Inferior parietal cortex (tissue), 1 donor: Measurements from ENCODE around the gene SLC66A3.
A peak's percentile ranks its signal among the peaks of the same experiment; 100 is the strongest.
"Not testable (repeated sequence)": the region's sequence is repeated elsewhere in the genome, so short reads cannot be mapped to it uniquely, and the experiment has no call there.

Source experiments
- DNase-seq: peaks from one replicate; pipeline ENCODE4 v3.0.0-alpha.2; 2016; ENCODE audit errors: extremely low spot score

Gene SLC66A3

DNA sequence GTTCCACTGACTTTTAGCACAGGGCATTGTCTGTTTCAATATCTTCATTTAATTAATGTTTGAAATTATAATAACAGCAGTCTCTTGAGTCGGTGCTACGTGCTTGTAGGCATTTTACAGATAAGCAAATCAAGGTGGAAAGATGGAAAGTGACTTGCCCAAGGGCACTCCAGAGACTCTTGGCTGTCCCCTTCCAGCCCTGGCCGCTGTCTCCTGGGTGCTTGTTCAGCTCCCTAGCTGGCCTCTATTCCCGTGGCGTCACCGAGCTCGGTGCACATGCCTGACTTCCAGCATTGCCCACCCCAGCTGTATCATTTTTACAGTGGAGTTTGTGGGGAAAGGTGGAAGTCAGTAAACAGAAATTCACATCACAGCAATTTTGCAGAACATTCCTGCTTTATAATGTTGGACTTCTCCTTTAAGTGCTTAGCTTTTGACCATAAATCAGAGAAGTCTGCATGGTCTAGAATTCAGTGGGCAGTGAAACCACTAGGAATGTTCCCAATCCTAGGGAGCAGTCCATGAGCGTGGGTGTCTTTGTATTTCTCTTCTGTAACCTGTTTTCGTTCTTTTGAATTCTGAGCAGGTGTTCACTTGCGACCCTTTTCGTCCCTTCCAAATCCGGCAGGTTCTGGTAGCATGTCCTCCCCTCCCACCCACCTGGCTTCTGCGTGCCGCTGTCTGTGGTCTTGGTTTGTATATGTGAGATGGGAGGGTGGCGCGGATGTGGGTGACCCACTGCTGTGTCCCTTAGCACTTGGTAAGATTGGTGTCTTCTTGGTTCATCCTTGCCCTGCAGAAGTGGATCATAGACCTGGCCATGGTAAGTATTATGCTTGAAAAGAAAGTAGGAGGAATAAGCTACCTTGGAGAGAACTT, 8.4 kb downstream of the SLC66A3 start:
- no peak for DNase-seq

DNA sequence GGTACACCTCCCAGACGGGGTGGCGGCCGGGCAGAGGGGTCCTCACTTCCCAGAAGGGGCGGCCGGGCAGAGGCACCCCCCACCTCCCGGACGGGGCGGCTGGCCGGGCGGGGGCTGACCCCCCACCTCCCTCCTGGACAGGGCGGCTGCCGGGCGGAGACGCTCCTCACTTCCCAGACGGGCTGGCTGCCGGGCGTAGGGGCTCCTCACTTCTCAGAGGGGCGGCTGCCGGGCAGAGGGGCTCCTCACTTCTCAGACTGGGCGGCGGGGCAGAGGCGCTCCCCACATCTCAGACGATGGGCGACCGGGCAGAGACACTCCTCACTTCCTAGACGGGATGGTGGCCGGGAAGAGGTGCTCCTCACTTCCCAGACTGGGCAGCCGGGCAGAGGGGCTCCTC, 9.8 kb downstream of the SLC66A3 start:
- not testable (repeated sequence) for DNase-seq

DNA sequence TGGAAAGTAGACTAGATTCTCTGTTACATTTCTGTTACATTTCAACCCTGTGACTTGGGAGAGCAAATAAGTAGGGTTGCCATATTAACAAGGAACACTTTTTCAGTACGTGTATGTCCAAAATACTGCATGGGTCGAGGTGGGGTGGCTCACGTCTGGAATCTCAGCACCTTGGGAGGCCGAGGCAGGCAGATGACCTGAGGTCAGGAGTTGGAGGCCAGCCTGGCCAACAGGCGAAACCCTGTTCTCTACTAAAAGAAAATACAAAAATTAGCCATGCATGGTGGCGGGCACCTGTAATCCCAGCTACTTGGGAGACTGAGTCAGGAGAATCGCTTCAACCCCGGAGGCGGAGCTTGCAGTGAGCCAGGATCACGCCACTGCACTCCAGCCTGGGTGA, 11.2 kb downstream of the SLC66A3 start:
- no peak for DNase-seq

DNA sequence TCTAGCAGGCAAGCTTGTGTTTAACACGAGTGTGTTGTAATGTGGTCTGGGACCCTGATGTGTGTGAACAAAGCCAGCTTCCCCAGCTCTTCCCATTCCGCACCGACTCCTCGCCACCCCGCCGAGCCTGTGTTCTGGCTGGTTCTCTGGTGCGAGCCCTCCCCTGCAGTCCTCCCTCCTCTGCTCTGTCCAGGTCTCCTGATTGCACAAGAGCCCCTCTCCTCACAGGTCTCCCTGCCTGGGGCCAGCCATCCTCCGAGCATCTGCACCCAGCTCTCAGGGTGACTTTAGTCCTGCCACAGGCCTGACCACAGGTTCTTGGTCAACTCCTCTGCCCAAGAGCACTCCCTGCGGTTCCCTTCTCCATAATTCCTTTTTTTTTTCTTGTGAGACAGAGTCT, 13.2 kb downstream of the SLC66A3 start:
- DNase-seq, result no peak

DNA sequence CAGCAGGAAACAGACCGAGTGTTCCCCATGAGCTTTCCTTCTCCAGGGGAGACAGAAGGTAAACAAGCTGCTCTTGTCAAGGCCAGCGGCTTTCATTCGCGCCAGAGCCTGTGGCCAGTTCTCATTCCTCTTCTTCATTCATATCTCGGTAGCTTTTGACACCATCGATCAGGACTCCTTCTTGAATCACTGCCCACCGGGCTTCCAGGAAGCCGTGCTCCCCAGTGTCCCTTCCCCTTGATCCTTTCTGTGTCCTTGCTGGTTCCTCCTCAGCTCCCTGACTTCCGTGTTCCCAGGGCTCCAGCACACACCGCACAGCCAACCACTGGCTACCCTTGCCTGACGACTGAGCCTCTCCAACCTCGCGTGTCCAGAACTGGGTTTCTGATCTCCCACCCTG, 14.1 kb downstream of the SLC66A3 start:
- DNase-seq, result no peak

DNA sequence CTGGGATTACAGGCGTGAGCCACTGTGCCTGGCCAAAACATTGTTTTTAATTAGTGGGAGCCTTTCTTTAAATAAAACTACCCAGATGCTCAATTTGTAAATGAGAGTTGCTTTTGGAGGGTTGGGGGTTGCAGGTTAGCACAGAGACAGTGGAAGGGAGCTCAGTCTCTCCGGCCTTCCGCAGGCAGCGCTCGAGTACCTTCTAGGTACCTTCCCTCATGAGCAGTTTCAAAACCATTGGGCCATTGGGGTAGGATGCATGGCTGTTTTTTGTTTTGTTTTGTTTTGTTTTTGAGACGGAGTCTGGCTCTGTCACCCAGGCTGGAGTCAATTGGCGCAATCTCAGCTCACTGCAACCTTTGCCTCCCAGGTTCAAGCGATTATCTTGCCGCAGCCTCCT, 19.0 kb downstream of the SLC66A3 start:
- no peak for DNase-seq

DNA sequence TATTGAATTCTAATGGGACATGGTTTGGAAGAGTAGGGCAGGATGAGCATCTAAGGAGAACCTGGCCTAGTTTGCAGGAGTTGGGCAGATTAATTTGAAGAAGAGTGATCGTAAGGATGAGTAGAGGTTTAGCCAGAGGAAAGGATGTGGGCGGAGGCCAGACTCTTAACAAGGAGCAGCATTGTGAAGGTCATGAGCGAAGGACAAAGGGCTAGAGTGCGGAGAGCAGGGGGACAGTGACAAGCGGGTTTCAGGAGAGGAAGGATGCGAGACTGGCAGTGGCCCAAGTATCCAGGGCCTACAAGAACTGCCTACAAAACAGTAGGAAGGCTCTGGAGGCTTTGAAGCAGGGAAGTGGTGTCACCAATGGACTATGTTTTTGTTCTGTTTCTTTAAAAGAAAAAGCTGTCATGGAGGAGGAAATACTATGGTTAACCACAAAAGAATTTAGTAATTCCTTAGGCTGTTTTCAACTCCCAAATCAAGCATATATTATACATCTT, 20.1 kb downstream of the SLC66A3 start:
- DNase-seq, result no peak

DNA sequence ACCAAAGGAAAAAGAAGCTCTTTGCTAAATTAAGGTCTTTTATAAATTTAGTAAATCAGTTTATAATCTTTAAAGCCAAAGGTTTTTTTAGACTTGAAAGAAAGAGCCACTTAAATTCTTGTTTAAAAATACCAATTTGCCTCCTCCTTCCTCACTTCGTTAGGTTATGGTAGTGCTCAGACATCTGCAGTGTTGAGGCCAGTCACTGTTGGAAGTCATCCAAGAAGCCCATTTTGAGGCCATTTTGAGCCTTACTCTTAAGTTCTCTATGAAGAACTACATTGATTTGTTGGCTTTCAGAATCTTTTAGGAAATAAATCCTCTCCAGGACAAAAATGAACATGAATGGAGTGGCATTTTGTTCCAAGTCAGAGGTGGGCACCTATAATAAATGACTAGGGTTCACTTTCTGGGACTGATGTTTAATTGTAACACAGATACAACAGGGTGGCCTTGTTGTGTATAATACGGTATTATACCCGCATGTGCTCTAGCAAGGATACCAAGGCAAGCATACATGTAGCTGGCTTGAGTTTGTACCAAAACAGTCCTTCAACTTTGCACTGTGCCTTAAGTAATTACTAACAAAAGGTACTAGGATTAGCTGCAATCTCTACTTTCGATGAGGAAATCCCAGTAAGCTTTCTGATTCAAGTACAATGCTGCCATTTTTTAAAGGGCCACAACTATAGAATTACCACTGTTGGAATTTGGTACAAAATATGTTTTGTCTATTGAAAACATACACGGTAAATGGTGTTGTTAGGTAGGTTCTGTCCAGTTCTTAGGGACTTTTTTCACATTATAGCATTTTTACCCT, 22.8 kb downstream of the SLC66A3 start:
- DNase-seq, result peak; percentile 44

DNA sequence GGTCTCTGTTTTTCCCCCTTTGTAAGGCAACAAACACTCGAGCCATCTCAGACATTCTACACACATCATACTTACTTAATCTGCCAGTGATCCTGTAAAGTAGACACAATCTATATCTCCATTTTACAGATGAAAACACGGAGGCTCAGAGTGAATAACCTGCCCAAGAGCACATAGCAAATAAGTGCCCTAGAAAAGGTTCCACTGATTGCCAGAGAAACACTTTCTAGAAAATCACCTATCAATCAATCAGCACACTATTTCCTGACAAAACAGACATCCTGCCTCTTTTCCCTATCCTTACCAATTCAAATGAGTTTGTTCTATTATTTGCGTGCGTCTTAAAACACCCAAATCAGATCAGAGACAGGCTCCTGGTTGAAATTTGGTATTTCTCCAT, 23.9 kb downstream of the SLC66A3 start:
- DNase-seq, result no peak

DNA sequence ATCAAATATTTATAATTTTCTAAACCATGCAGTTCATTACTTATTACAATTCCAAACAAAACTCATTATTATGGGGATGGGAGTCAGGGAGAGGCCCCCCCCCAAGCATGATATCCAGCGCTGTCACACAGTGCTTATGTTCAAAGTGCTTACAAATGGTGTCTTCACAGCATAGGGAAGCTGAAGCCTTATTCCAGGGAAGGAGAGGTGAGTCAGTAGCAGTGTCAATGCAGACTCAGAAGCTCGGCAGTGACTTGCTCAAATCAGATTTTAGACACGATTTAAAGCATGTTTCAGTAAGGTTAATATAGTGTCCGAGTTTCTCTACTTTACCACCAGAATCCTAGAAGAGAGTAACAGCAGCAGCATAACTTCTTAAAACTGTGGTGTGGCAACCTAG, 24.6 kb downstream of the SLC66A3 start:
- no peak for DNase-seq

DNA sequence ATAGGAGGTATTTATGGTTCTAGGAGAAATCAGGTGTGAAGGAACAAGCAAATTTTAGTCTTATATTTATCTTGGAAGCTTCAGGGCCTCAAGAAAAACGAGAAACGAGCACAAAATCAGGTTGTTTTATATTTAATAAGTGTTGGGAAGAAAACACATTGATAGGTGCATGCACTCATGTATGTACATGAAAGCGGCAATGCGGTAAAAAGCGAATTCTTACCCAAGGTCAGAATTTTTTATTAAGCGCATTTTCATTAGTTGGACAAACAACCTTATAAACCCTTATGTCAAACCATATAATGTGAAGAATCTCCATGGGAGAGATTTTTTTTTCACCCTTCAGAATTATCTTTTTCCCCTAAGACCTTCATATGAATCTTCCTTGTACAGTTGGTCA, 25.4 kb downstream of the SLC66A3 start:
- no peak for DNase-seq

DNA sequence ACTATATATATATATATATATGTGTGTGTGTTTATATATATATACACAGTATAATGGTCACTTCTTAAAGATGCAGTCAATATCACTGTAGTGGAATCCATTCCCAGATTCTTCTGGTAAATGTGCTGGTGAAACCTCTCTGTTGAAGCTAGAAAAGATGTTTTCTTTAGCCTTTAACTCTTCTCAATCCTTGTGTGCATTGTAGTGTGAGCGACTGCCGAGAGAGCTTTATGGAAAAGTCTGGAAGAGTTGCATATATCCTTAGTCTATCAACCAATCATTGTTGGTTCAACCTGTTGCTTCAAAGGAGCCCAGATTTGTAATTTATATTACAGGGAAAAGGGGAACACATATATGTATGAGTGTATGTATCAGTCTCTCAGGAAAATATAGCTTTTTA, 27.7 kb downstream of the SLC66A3 start:
- no peak for DNase-seq

DNA sequence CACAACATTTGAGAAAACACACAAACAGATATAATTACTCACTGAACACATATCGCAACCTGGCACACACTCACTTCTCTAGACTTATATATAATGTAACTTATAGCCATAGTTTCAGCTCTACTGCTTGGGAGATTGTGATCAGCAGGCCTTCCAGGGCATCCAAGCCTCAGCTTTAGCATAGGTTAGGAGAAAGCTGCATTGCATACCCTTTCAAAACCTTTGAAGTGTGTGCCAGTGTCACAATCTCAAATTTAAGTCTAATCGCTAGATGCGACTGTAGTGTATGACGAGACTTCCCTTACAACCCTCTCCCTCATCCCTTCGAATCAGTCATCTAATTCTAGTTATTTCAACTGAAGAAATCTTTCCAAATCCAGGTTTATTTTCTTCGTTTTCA, 30.9 kb downstream of the SLC66A3 start:
- DNase-seq, result no peak

DNA sequence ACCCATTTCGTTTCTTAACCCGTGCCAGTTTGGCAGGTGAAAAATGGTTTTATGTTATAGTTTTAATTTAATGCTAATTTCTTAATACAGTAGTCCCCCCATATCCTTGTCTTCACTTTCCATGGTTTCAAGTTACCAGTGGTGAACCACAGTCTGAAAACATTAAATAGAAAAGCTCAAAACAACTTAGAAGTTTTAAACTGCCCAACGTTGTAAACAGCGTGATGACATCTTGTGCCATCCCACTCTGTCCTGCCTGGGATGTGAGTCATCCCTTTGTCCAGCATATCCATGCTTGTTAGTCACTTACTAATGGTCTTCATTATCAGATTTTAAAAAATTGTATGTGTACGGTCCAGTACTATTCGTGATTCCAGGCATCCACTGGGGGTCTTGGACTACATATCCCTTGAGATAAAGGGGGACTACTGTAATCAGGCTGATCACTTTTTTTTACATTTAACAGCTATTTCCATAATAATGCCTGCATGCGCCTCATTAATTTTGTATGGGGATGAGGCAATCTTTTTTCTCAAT, 31.9 kb downstream of the SLC66A3 start:
- no peak for DNase-seq

DNA sequence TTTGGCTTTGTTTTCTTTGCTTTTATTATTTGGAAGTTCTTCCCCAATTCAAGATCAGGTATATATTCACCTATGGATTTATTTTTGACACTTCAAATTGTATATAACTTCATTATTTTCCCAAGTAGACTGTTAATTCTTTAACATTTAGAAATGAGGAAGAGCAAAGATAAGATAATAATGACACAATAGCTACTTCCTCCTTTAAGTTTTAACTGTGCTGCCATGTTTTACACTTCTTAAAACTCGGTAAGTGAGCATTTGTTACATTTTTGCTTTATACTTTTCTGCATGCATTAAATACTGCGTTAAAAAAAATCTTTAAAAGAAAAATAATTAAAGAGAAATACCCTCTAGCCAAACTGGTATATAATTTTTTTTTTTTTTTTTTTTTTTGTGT, 32.5 kb downstream of the SLC66A3 start:
- DNase-seq, result no peak

DNA sequence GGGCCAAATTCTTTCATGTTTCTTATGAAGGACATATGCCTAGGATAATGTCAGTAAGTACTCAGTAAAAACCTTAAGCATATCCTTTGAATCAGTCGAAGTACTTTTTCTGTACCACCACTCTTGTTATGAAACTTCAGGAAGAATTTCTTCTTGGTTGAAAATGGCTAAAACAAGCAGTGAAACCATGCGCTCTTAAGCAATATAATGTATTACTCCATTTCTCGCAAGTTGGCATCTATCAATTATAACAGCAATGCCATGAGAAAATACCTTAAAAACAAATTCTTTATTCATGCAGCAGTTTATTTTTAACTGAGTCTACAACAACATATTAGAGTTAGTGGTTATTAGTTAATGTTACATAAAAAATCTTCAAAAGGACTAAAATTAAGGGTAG, 41.0 kb downstream of the SLC66A3 start:
- no peak for DNase-seq

DNA sequence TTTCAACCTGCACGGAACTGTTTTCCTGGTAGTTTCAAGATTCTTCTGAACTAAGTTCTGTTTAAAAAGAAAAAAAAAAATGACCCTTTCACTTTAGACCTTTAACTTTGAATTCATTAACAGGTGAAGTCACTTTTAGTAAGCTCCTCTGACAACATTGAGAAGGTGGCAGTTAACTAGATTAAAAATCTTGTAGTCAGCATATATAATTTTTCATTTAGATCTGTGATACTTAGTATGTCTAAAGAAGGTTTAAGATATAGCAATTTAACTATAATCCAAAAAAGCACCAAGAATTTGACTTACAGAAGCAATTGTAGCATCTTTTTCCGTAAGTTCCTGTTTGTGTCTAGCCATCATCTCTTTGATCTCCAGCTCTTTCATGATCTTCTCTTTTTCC, 45.4 kb downstream of the SLC66A3 start:
- DNase-seq, result no peak

DNA sequence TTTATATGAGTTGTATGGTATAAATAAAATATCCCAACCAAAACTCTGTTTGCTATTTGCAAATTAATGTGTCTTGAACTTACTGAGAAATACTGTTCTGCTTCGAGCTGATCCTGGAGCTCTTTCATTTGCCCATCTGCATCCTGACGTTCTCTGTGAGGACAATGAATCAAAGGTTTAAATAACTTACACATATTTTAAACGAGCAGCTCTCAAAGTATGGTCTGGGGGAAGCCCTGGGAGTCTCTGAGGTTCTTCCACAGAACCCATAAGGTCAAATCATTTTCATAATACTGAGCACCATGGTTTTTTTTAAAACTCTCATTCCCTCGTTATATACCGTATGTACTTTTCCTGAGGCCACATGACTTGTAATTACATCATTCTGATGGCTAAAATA, 46.7 kb downstream of the SLC66A3 start:
- DNase-seq, result no peak

DNA sequence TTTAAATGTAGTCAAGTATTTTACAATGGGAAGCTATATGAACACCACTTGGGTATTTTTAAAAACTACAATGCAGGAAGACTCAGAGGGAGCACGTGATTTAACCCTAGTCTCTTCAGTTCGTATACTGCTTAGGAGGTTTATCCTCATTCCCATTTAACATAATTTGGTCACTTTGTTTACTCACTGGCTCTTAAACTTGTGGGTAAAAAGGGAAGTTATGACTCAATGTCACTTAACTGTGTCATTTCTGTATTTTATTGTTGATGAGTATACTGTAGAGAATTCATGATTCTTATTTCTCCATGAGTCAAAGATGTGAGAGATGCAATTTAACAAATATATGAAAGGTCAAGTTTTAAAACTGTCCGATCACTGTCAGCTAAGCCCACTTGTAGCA, 48.2 kb downstream of the SLC66A3 start:
- DNase-seq, result no peak

DNA sequence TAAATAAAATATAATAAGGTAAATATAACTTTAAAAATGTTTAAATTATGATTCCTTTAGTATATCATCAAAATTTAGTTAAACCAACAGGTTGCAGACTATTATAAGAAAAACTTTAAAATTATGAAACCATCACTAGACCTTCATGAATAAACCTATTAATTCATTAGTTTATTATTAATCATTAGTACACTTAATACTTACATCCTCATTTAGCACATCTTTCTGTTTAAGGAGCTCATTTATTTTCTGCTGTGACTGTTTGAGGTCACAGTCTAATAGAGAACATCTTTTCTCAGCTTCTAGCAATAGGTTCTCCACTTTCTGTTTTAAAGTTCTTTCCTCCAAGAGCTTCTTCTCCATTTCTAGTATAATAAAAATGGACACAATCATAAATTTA, 52.8 kb downstream of the SLC66A3 start:
- DNase-seq, result no peak

DNA sequence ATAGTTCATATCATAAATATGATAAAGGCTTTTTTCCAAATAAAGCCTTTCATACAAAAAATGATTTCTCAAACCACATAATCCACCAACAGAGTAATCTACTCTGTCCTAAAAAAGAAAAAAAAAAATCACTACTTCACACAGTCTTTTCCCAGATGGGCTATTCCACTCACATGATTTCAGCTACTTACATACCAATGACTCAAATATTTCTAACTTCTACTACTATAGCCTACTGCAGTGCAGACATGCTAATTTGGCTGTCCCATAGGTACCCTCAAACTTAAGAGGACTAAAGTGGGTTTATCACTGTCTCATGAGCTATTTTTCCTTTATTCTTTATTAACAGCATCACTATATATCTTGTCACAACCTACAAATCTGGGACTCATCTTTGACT, 57.4 kb downstream of the SLC66A3 start:
- no peak for DNase-seq

DNA sequence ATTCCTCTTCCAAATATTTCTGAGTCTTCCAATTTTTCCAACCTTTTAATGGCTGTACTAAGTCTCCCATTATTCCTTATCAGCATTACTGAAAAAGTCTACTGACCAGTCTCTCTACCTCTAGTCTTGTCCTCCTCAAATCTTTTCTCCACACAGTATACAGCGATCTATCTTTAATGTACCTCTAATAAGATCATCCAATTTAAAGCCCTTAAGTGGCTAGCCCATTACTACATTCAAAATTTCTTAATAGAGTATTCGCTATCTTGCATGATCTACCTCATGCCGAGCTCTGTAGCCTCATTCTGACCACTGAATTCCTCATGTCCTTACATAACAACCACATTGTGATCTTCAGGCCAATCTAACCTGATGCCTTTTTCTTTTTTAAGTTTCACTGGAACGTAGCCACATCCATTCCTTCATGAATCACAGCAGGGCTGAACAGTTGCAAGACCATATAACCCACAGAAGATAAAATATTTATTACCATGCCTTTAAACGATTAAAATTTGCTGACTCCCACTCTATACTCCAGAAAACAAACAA, 57.9 kb downstream of the SLC66A3 start:
- no peak for DNase-seq
